CD4-positive, alpha-beta T cell (primary cell): Measurements from ENCODE around the gene CASZ1. TPM values are rescaled to one million over a fixed set of nuclear protein-coding genes. Genes with fewer than 3 reads are reported as not detected.

Source experiments
- ATAC-seq: fragments of 200-7000 bp; cut with Tn5 transposase; one replicate; pipeline ENCODE4 v1.10.0; 2022; ENCODE audit warnings: mild to moderate bottlenecking; ENCODE audit not compliant: poor library complexity
- CTCF ChIA-PET: fragments of 350-600 bp; sonication (Branson Sonifier 250); formaldehyde crosslinking; loops from one replicate; lab custom pipeline; 2021; ENCODE audit warnings: antibody characterized with exemption, inconsistent platforms; lab: Charles Lee
- POLR2A ChIA-PET: fragments of 350-600 bp; sonication (Branson Sonifier 250); formaldehyde crosslinking; loops from one replicate; lab custom pipeline; 2021; ENCODE audit warnings: antibody characterized with exemption, inconsistent platforms; lab: Charles Lee
- DNase-seq, 14 experiments: peaks; one replicate each; pipeline ENCODE4 v3.0.0-alpha.2; 2013 to 2020; ENCODE audit warnings: mixed read lengths in 2 of 14
- H3K27ac ChIP-seq, 2 donors: one replicate each; pipeline versions ENCODE4 v1.5.1 to v1.7.0; 2013; ENCODE audit warnings: low read length in 2 of 2, low read depth in 1 of 2, mild to moderate bottlenecking in 1 of 2
- H3K27me3 ChIP-seq, 2 experiments: 1 replicate in 1 of 2; 2 replicates in 1 of 2; pipeline versions ENCODE4 v1.6.1 to v1.7.0; 2013; ENCODE audit warnings: low read length in 2 of 2, control low read depth in 1 of 2, mild to moderate bottlenecking in 1 of 2, moderate library complexity in 1 of 2; ENCODE audit not compliant: insufficient read depth in 2 of 2, control insufficient read depth in 1 of 2
- H3K36me3 ChIP-seq: one replicate; pipeline ENCODE4 v1.6.1; 2013; ENCODE audit warnings: low read length, control low read depth; ENCODE audit not compliant: insufficient read depth
- H3K4me1 ChIP-seq: one replicate; pipeline ENCODE4 v1.6.1; 2013; ENCODE audit warnings: low read length, control low read depth; ENCODE audit not compliant: insufficient read depth
- H3K4me3 ChIP-seq: one replicate; pipeline ENCODE4 v1.5.1; 2013; ENCODE audit warnings: mild to moderate bottlenecking, low read length, moderate library complexity
- H3K9me3 ChIP-seq, 2 experiments: 1 replicate in 1 of 2; 2 replicates in 1 of 2; pipeline versions ENCODE4 v1.6.1 to v1.7.0; 2013; ENCODE audit warnings: low read length in 2 of 2, mild to moderate bottlenecking in 2 of 2, control low read depth in 1 of 2, moderate library complexity in 1 of 2; ENCODE audit not compliant: control insufficient read depth in 1 of 2, insufficient read depth in 1 of 2
- H3K27ac Mint-ChIP-seq: one replicate; pipeline ENCODE4 v1.8.0; 2020; ENCODE audit warnings: mixed read lengths
- H3K27me3 Mint-ChIP-seq: one replicate; pipeline ENCODE4 v1.8.0; 2021; ENCODE audit warnings: mixed read lengths
- H3K36me3 Mint-ChIP-seq: one replicate; pipeline ENCODE4 v1.8.0; 2021; ENCODE audit warnings: low read depth, mixed read lengths
- H3K4me1 Mint-ChIP-seq: one replicate; pipeline ENCODE4 v1.8.0; 2021; ENCODE audit warnings: low read depth, mixed read lengths
- H3K4me3 Mint-ChIP-seq: one replicate; pipeline ENCODE4 v1.8.0; 2020; ENCODE audit warnings: mild to moderate bottlenecking, mixed read lengths
- H3K9me3 Mint-ChIP-seq: one replicate; pipeline ENCODE4 v1.8.0; 2020; ENCODE audit warnings: mixed read lengths
- CTCF ChIP-seq: fragments of 200-600 bp; IDR thresholded peaks from one replicate; pipeline ENCODE4 v1.8.0; 2022; ENCODE audit warnings: antibody characterized with exemption, mild to moderate bottlenecking
- intact Hi-C, 2 experiments: fragments of 100-400 bp; cut with DNase I in 1 of 2; cut with micrococcal nuclease in 1 of 2; formaldehyde crosslinking; loops; one replicate each; pipeline versions ENCODE4 v1.15.1 to v1.9.0; 2023 to 2025; cut with DNase I, micrococcal nuclease
- total RNA-seq, 174 experiments: library from RNA in 2 of 174; stranded (reverse) in 2 of 174; gene quantifications; one replicate each; pipeline ENCODE4 v1.2.3 and lab custom pipeline; 2021 to 2026

Gene CASZ1
- total RNA-seq, 2 experiments from 2014 or later: 21.8 to 22.8 TPM

- DNase-seq (no peak), ATAC-seq (no peak)
- Histone ChIP-seq H3K27ac (no peak overlapping the region), H3K9me3 (no peaks in the 10 kb centered on the region), H3K36me3 (no peaks in the 10 kb centered on the region), H3K4me1 (no peaks in the 10 kb centered on the region), H3K4me3 (no peak overlapping the region), H3K27me3 (no peaks in the 10 kb centered on the region)
- H3K9me3 Mint-ChIP-seq: no peaks in the 10 kb centered on the region
- CTCF ChIA-PET: no interaction called here
- no peak for TF ChIP-seq CTCF
- no peak overlapping the region for H3K4me3 Mint-ChIP-seq
- H3K27ac Mint-ChIP-seq: no peak overlapping the region
- H3K4me1 Mint-ChIP-seq: no peaks in the 10 kb centered on the region
- H3K36me3 Mint-ChIP-seq: no peaks in the 10 kb centered on the region
- POLR2A ChIA-PET: no interaction called here
- intact Hi-C loops: no loop called here
- no peaks in the 10 kb centered on the region for H3K27me3 Mint-ChIP-seq
These were observed 23.7 kb downstream of the CASZ1 start for GRCh38 chr1:10772711-10773110.

GRCh38 chr1:10771789-10772188 lies 24.7 kb downstream of the CASZ1 start:
- no peak overlapping the region for H3K27ac Mint-ChIP-seq
- TF ChIP-seq CTCF: no peak

GRCh38 chr1:10768552-10768951 lies 27.9 kb downstream of the CASZ1 start:
- TF ChIP-seq CTCF: no peak
- POLR2A ChIA-PET: no interaction called here
- Histone ChIP-seq H3K4me1 (no peaks in the 10 kb centered on the region), H3K36me3 (no peaks in the 10 kb centered on the region), H3K27ac (no peak overlapping the region), H3K27me3 (no peaks in the 10 kb centered on the region), H3K4me3 (no peak overlapping the region), H3K9me3 (no peaks in the 10 kb centered on the region)
- CTCF ChIA-PET: no interaction called here
- Mint-ChIP-seq H3K27me3 (no peaks in the 10 kb centered on the region), H3K9me3 (no peaks in the 10 kb centered on the region), H3K36me3 (no peaks in the 10 kb centered on the region), H3K27ac (no peak overlapping the region), H3K4me1 (no peaks in the 10 kb centered on the region), H3K4me3 (no peak overlapping the region)
- DNase-seq (no peak), ATAC-seq (no peak)
- intact Hi-C loops: no loop called here

More at GRCh38 chr1:10771789-10772188, 24.7 kb downstream of the CASZ1 start:
- no peaks in the 10 kb centered on the region for H3K27me3 Mint-ChIP-seq
- no peaks in the 10 kb centered on the region for H3K36me3 Mint-ChIP-seq
- no peaks in the 10 kb centered on the region for H3K27me3 ChIP-seq
- H3K4me3 ChIP-seq: no peak overlapping the region
- no peaks in the 10 kb centered on the region for H3K9me3 ChIP-seq
- H3K36me3 ChIP-seq: no peaks in the 10 kb centered on the region
- DNase-seq (no peak), ATAC-seq (no peak)
- no peaks in the 10 kb centered on the region for H3K9me3 Mint-ChIP-seq
- no peaks in the 10 kb centered on the region for H3K4me1 Mint-ChIP-seq
- no peak overlapping the region for H3K4me3 Mint-ChIP-seq
- ChIA-PET CTCF (no interaction called here), POLR2A (no interaction called here)
- intact Hi-C loops: no loop called here
- no peaks in the 10 kb centered on the region for H3K4me1 ChIP-seq
- no peak overlapping the region for H3K27ac ChIP-seq
